Activated naive CD4-positive, alpha-beta T cell treated with anti-CD3 and anti-CD28 coated beads, Interleukin-2, amount 50 U/mL, for 72 hours (primary cell): ENCODE data around the gene DNPEP. TPM values are rescaled to one million over a fixed set of nuclear protein-coding genes. Genes with fewer than 3 reads are reported as not detected.
"Not testable (repeated sequence)": the region's sequence is repeated elsewhere in the genome, so short reads cannot be mapped to it uniquely, and the experiment has no call there.

ENCODE experiments used
- ATAC-seq, 2 donors: fragments of 150-1000 bp; cut with Tn5 transposase; 2 replicates each; pipeline ENCODE4 v1.10.0; 2021; ENCODE audit warnings: mild to moderate bottlenecking in 2 of 2, moderate library complexity in 2 of 2
- DNase-seq, 2 donors: peaks; one replicate each; pipeline ENCODE4 v3.0.0; 2021 to 2022; ENCODE audit warnings: low spot score in 2 of 2
- H3K27ac Mint-ChIP-seq, 2 donors: one replicate each; pipeline ENCODE4 v1.8.0; 2022; ENCODE audit warnings: mild to moderate bottlenecking in 2 of 2, mixed read lengths in 2 of 2
- H3K36me3 Mint-ChIP-seq, 2 donors: one replicate each; pipeline ENCODE4 v1.8.0; 2022; ENCODE audit warnings: mixed read lengths in 2 of 2
- H3K9me3 Mint-ChIP-seq, 2 donors: one replicate each; pipeline ENCODE4 v1.8.0; 2022; ENCODE audit warnings: mixed read lengths in 2 of 2
- total RNA-seq, 2 donors: library from RNA; stranded (reverse); gene quantifications; one replicate each; pipeline ENCODE4 v1.2.3, GENCODE V29; 2022

The DNPEP gene
- total RNA-seq, 2 donors from 2014 or later = 61.1 to 96.0 TPM

DNA sequence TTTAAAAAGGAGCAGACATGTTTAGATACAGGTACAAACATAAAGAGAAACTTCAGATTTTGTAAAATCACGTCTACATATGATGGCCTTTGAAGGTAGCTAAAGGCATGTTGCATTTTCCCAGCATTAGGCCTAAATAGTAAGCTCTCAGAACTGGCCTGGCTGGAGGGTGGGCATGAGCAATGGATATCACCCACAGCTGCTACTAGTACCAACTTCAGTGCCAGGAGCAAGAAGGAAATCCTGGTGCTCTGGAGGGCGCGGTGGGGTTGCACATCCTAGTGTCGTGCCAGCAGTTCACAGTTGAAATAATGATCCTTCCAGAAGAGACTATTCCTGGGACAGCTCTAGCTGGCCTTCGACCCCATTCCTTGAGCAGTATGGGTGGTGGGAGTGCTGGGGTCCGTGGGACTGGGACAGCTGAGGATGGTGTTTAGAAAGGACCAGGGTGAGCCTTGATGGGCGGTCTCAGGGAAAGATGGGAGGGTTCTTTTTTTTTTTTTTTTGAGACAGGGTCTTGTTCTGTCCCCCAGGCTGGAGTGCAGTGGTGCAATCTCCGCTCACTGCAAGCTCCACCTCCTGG is 35.3 kb upstream of the DNPEP start:
- no peak for ATAC-seq
- H3K36me3 Mint-ChIP-seq = no peaks in the 10 kb centered on the region

DNA sequence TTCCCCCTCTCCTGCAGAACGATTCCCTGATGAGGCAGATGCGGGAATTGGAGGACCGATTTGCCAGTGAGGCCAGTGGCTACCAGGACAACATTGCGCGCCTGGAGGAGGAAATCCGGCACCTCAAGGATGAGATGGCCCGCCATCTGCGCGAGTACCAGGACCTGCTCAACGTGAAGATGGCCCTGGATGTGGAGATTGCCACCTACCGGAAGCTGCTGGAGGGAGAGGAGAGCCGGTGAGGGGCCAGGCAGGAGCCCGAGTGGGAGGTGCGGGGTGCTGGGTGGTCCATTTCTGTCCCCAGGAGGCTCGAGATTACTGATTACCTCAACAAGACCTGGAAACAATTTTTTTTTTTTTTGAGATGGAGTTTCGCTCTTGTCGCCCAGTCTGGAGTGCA is 33.6 kb upstream of the DNPEP start:
- DNase-seq (no peak), ATAC-seq (no peak)
- Mint-ChIP-seq H3K9me3 (no peaks in the 10 kb centered on the region), H3K27ac (no peak overlapping the region), H3K36me3 (no peaks in the 10 kb centered on the region)

More for the DNA sequence above, 35.3 kb upstream of the DNPEP start:
- no peaks in the 10 kb centered on the region for H3K9me3 Mint-ChIP-seq
- no peak for DNase-seq
- no peak overlapping the region for H3K27ac Mint-ChIP-seq

DNA sequence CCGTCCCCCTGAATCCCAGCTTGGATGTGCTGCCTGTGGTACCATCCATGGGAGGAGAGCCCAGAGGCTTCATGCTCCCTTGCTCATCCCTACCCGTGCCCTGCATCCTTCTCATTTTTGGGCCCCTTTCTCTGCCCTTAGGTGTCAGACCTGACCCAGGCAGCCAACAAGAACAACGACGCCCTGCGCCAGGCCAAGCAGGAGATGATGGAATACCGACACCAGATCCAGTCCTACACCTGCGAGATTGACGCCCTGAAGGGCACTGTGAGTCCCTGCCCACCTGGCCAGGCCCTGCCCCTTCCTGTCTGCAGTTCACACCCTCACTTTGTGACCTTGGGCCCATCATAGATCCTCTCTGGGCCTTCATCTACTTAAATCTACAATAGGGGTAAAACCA is 33.0 kb upstream of the DNPEP start:
- Mint-ChIP-seq H3K27ac (no peak overlapping the region), H3K9me3 (no peaks in the 10 kb centered on the region), H3K36me3 (no peaks in the 10 kb centered on the region)
- ATAC-seq (no peak), DNase-seq (no peak)

DNA sequence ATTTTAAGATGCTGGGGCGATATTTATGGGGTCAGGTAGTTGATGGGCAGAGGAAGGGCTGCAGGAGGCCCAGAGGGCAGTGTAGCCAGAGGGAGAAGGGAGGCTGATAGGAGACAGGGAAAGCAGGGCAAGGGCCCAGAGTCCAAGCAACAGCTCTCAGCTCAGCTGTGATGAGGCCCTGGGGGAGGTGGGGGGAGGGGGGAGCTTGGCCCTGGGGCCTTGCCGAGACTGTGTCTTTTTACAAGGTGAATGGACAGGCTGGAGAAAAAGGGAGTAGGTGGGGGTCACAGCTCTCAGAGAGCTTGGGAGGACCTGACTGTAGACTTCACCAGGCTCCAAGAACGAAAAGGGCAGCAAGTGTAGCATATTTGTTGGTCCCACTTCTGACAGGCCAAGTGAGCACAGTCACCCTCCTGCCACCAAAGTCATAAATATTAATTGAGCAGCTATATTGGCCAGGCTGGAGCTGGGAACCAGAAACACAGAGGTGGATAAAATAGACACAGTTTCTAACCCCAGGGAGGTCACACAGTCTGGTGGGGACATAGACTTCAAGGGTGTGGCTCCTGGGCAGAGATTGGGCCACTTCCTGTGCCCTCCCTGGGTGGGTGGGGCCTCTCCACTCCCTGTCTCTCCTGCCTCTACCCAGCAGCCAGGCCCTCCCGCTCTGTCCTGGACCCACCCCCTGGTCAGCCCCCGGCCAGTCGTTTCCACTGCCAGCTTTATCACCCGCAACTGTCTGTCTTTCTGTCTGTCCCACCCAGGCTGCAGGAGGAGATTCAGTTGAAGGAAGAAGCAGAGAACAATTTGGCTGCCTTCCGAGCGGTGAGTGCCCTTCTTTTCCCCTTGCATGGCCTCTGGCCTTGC is 31.9 kb upstream of the DNPEP start:
- no peak overlapping the region for H3K27ac Mint-ChIP-seq
- H3K9me3 Mint-ChIP-seq = no peaks in the 10 kb centered on the region
- H3K36me3 Mint-ChIP-seq = no peaks in the 10 kb centered on the region
- ATAC-seq (no peak), DNase-seq (no peak)

DNA sequence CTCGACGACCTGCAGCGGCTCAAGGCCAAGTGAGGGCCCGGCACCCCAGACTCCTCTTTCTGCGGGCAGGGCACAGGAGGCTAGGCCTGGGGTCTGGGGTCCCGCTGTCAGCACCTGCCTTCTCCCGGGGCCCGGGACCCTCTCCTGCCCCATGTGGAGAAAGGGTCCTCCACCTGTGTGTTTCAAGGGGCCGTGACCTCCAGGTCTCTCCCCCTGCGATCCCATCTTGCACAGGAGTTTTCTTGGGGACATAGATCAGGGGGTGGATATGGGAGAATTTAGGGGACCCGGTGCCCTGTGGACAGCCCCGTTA is 31.3 kb upstream of the DNPEP start:
- no peaks in the 10 kb centered on the region for H3K36me3 Mint-ChIP-seq
- H3K9me3 Mint-ChIP-seq = no peaks in the 10 kb centered on the region
- ATAC-seq (no peak), DNase-seq (no peak)
- H3K27ac Mint-ChIP-seq = no peak overlapping the region

DNA sequence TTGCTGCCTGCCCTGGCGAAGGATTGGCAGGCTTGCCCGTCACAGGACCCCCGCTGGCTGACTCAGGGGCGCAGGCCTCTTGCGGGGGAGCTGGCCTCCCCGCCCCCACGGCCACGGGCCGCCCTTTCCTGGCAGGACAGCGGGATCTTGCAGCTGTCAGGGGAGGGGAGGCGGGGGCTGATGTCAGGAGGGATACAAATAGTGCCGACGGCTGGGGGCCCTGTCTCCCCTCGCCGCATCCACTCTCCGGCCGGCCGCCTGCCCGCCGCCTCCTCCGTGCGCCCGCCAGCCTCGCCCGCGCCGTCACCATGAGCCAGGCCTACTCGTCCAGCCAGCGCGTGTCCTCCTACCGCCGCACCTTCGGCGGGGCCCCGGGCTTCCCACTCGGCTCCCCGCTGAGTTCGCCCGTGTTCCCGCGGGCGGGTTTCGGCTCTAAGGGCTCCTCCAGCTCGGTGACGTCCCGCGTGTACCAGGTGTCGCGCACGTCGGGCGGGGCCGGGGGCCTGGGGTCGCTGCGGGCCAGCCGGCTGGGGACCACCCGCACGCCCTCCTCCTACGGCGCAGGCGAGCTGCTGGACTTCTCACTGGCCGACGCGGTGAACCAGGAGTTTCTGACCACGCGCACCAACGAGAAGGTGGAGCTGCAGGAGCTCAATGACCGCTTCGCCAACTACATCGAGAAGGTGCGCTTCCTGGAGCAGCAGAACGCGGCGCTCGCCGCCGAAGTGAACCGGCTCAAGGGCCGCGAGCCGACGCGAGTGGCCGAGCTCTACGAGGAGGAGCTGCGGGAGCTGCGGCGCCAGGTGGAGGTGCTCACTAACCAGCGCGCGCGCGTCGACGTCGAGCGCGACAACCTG is 30.7 kb upstream of the DNPEP start, which contains the start of gene DES:
TSS of gene DES (plus strand) at position 223 of the 857 bp plus-strand sequence. CDS start at position 309, 86 bp downstream.
- no peaks in the 10 kb centered on the region for H3K36me3 Mint-ChIP-seq
- no peaks in the 10 kb centered on the region for H3K9me3 Mint-ChIP-seq
- no peak within 1 kb of the TSS for H3K27ac Mint-ChIP-seq
- DNase-seq (no peak), ATAC-seq (no peak)

DNA sequence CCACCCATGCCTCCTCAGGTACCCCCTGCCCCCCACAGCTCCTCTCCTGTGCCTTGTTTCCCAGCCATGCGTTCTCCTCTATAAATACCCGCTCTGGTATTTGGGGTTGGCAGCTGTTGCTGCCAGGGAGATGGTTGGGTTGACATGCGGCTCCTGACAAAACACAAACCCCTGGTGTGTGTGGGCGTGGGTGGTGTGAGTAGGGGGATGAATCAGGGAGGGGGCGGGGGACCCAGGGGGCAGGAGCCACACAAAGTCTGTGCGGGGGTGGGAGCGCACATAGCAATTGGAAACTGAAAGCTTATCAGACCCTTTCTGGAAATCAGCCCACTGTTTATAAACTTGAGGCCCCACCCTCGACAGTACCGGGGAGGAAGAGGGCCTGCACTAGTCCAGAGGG is 29.7 kb upstream of the DNPEP start:
- DNase-seq = no peak
- Mint-ChIP-seq H3K27ac (no peak overlapping the region), H3K9me3 (no peaks in the 10 kb centered on the region), H3K36me3 (peaks cover 0 to 2% of the 10 kb centered on the region in 2 donors)
- no peak for ATAC-seq

DNA sequence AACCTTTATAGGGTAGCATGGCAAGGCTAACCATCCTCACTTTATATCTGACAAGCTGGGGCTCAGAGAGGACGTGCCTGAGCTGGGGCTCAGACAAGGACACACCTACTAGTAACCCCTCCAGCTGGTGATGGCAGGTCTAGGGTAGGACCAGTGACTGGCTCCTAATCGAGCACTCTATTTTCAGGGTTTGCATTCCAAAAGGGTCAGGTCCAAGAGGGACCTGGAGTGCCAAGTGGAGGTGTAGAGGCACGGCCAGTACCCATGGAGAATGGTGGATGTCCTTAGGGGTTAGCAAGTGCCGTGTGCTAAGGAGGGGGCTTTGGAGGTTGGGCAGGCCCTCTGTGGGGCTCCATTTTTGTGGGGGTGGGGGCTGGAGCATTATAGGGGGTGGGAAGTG is 29.2 kb upstream of the DNPEP start:
- no peaks in the 10 kb centered on the region for H3K9me3 Mint-ChIP-seq
- DNase-seq (no peak), ATAC-seq (peak in 1 of 2 donors; percentile 11)
- H3K27ac Mint-ChIP-seq = no peak overlapping the region
- H3K36me3 Mint-ChIP-seq = peaks cover 0 to 5% of the 10 kb centered on the region in 2 donors

DNA sequence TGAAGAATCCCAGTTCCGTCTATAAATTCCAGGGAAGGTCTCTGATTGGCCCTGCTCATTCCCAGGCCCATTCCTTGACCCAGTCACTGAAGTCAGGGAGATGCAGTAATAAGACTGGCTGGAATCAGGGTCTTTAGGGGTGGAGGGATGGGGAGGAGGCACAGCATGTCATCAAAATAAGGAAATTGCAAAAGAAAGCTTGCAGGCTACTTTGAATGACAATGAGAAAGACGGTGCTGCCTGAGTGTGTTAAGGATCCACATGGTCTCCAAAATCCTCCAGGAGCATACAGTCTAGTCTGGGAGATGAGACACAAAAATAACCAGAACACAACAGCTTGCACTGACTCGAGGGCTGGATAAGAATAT is 28.5 kb upstream of the DNPEP start:
- Mint-ChIP-seq H3K36me3 (peaks cover 0 to 5% of the 10 kb centered on the region in 2 donors), H3K27ac (no peak overlapping the region), H3K9me3 (no peaks in the 10 kb centered on the region)
- ATAC-seq = no peak
- DNase-seq = no peak

DNA sequence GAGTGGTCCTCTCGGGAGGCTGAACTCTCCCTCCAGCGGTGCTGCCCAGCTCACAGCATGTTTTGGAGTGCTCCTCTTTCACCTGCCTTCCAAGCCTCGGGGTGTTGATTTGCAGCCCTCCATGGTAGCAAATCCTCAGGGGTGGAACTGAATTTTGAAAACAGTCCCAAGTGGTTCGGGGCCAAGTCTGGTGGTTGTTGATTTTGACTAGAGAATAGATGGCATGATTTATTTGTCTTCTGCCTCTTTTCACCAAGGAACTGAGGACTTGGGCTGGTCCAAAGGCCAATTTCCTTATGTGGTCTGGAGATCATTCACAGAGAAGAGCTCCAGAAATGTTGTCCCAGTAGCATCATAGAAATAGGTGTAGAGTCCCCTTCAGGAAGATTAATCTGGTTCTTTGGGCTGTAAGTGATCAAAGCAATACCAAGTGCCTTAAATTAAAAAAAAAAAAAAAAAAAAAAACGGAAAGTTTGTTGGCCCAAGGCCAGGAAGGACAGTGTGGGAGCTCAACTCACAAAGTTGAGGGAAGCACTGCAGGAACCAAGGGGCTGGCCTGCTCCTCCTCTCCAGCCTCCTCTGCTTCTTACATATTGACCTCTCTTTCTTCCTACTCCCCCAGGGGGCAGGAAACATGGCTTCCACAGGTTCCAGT is 28.0 kb upstream of the DNPEP start:
- peaks cover 0 to 5% of the 10 kb centered on the region in 2 donors for H3K36me3 Mint-ChIP-seq
- ATAC-seq = no peak
- DNase-seq = no peak
- H3K27ac Mint-ChIP-seq = no peak overlapping the region
- H3K9me3 Mint-ChIP-seq = no peaks in the 10 kb centered on the region

DNA sequence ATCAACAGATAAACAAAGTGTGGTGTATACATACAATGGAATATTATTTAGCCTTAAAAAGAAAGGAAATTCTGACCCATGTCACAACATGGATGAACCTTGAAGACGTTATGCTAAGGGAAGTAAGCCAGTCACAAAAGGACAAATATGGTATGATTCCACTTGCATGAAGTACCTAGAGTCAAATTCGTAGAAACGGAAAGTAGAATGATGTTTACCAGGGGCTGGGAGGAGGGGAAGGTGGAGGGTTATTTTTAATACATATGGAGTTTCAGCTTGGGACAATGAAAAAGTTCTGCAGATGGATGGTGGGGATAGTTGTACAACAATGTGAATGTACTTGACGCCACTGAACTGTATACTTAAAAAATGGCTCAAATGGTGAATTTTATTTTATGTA is 27.1 kb upstream of the DNPEP start:
- Mint-ChIP-seq H3K9me3 (no peaks in the 10 kb centered on the region), H3K36me3 (peaks cover 0 to 5% of the 10 kb centered on the region in 2 donors)

DNA sequence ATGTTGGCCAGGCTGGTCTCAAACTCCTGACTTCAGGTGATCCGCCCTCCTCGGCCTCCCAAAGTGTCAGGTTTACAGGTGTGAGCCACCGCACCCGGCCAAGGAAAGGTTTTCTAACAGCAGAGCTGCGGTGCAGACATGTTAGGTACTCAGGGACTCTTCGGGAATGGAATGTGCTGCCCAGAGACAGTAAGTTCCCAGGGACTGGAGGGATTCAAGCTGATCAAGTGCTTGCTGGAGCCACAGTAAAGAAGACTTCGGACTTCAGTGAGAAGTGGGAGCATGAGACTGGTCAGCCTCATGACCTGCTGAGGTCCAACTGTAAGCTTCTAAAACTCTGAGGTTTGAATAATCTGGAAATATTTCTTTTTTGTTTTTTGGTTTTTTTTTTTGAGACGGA is 22.7 kb upstream of the DNPEP start:
- ATAC-seq = no peak
- H3K36me3 Mint-ChIP-seq = peaks cover 0 to 5% of the 10 kb centered on the region in 2 donors
- no peaks in the 10 kb centered on the region for H3K9me3 Mint-ChIP-seq
- DNase-seq = no peak
- no peak overlapping the region for H3K27ac Mint-ChIP-seq

More for the DNA sequence above, 27.1 kb upstream of the DNPEP start:
- H3K27ac Mint-ChIP-seq = no peak overlapping the region
- ATAC-seq (no peak), DNase-seq (no peak)

DNA sequence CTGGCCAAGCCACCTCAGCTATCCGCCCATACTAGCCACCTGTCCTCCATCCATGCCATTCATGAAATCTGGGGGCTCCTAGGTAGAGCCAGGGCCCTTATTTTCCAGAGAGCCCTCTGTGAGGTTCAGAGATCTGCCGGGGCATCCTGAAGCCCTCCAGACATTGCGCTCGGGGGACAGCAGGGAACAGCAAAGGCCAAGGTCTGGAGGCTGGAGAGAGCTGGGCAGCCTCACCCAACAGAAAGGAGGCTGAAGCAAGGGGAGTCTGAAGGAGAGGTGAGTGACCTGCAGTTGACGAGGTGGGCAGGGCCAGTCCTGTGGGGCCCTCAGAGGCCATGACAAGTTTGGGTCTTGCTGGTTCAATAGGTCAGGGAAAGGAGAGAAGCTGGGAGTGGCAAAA is 21.9 kb upstream of the DNPEP start:
- no peak for ATAC-seq
- no peaks in the 10 kb centered on the region for H3K9me3 Mint-ChIP-seq
- H3K27ac Mint-ChIP-seq = peak overlapping the region in 1 of 2 donors; percentile 37
- peaks cover 0 to 5% of the 10 kb centered on the region in 2 donors for H3K36me3 Mint-ChIP-seq
- no peak for DNase-seq

DNA sequence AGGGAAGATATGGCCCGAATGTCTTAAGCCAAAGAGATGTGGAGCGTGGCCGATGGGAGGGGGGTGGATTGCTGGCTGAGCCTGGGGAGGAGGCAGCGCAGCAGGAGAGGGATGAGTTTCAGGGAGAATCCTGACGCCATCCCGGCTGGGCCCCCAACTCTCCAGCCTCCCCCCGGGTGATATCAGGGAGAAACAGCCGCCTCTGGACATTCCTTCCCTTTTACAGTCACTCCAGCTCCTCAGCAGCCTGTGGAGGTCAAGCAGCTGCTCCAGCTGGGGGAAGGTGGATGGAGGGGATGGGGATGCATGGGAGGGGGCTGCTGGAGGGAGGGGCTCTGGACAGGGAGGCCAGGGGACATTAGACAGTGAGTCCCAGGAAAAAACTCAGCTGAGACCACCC is 20.9 kb upstream of the DNPEP start:
- ATAC-seq (no peak), DNase-seq (no peak)
- no peak overlapping the region for H3K27ac Mint-ChIP-seq
- peaks cover 0 to 5% of the 10 kb centered on the region in 2 donors for H3K36me3 Mint-ChIP-seq
- H3K9me3 Mint-ChIP-seq = no peaks in the 10 kb centered on the region

DNA sequence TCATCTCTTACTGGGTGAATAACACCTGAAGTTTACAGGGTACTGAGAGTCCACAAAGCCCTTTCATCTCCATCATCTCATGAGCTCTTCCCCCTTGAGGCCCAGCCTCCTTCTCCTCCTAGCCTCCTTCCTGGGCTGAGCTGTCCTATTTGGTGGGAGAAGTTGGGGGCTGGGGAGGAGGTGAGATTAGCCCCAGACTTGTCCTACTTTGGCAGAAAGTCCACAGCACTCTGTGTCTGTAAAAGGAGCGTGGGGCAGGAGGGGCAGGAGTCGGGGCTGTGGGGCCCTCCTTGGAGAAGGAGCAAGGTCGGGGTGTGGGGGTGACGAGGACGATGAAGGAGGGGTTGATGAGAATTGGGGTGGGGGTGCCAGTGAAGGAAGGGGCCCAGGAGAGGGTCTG is 20.5 kb upstream of the DNPEP start:
- no peak overlapping the region for H3K27ac Mint-ChIP-seq
- no peak for ATAC-seq
- no peak for DNase-seq
- H3K9me3 Mint-ChIP-seq = no peaks in the 10 kb centered on the region
- peaks cover 0 to 5% of the 10 kb centered on the region in 2 donors for H3K36me3 Mint-ChIP-seq

DNA sequence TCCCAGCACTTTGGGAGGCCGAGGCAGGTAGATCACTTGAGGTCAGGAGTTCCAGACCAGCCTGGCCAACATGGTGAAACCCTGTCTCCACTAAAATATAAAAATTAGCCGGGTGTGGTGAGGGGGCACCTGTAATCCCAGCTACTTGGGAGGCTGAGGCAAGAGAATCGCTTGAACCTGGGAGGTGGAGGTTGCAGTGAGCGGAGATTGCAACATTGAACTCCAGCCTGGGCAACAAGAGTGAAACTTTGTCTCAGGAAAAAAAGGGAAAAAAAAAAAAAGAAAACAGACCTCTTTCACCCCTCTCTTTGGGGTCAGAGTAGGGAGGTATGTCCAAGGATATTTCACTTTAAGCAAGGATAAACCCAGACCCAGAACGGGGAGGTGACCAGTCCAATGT is 19.6 kb upstream of the DNPEP start:
- not testable (repeated sequence) for DNase-seq, H3K27ac Mint-ChIP-seq, H3K9me3 Mint-ChIP-seq, H3K36me3 Mint-ChIP-seq, ATAC-seq

DNA sequence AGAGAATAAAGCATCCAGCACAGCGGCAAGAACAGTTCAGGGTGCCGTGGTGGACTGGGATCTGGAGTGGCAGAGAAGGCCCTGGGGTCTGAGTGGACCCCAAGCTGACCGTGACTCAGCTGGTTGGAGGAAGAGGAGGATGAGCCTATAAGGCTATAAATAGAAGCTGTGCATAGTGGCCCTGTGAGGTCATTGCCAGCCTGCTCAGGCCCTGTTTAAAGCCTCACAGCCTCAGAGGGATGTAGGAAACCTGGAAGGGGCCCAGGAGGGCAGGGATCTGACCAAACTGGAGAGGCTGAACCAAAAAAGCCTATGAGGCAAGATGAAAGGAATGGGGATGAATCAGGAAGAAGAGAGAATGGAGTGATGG is 19.1 kb upstream of the DNPEP start:
- Mint-ChIP-seq H3K9me3 (no peaks in the 10 kb centered on the region), H3K27ac (peak overlapping the region in 1 of 2 donors; percentile 11), H3K36me3 (no peaks in the 10 kb centered on the region)
- ATAC-seq (no peak), DNase-seq (no peak)
